Amygdala (tissue), 56 donors: ENCODE results near the gene TRH.

Experiments
- DNase-seq, 56 donors: peaks; one replicate each; lab custom pipeline; 2025; lab: John Stamatoyannopoulos, UW

The TRH gene, protein sequence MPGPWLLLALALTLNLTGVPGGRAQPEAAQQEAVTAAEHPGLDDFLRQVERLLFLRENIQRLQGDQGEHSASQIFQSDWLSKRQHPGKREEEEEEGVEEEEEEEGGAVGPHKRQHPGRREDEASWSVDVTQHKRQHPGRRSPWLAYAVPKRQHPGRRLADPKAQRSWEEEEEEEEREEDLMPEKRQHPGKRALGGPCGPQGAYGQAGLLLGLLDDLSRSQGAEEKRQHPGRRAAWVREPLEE

DNA sequence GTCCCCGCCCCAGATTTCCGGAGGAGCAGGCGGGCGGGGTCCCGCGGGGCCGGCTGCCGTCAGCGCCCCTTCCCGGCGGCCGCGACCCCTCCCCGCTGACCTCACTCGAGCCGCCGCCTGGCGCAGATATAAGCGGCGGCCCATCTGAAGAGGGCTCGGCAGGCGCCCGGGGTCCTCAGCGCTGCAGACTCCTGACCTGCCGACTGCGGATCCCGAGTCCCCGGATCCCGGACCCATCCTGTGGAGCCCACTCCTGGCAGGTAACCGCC, at the start of gene TRH:
TSS of gene TRH (plus strand) at position 157 of the 269 bp plus-strand sequence. CDS start 1,097 bp downstream, outside the sequence.
- DNase-seq = no peak

DNA sequence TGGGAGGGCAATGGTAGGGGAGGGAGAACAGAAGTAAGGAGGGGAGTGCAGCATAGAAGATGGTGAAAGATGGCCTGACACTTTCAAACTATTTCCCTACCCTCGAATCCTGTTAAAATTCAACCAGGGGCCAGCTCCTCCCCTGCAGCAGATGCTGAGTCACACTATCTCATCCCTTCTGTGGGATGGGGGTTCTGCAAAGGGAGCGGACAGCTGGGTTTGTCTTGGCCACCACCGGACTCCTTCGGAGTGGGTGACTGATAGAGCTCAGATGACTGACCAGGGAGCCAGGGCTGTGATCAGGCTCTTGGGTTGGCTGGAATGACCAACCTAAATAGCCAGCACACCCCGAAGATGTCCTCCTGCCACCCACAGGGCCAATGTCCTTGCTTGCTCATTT, 47.4 kb upstream of the TRH start:
- no peak for DNase-seq

DNA sequence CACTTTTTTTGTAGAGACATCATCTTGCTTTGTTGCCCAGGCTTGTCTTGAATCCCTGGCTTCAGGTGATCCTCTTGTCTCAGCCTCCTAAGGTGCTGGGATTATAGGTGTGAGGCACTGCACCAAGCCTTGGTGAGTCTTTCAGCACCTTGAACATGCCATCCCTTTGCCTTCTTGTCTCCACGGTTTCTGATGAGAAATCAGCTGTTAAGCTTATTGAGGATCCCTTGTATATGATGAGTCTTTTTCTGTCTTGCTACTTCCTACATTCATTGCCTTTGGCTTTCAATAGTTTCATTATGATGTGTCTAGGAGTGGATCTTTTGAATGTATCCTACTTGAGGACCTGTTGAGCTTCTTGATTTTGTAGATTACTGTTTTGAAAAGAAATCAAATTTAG, 45.1 kb upstream of the TRH start:
- DNase-seq = no peak

DNA sequence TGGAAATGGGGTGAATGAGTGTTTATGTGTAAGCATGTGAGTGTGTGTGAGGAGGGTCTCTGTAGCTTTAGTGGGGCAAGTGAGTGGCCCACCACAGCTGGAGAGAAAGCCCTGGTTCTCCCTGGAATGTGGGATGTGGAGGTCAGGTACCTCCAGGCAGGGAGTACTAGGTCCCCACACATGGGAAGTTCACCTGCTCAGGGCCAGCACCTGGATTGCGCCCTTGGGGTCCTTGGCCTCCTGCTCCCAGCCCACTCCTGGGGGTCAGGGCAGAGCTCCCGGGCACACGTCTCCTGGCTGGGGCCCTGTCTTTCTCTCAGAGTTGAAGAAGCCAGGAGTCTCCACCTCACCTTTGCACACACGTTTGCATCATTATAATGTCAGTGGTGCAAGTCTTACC, 41.0 kb upstream of the TRH start:
- no peak for DNase-seq

DNA sequence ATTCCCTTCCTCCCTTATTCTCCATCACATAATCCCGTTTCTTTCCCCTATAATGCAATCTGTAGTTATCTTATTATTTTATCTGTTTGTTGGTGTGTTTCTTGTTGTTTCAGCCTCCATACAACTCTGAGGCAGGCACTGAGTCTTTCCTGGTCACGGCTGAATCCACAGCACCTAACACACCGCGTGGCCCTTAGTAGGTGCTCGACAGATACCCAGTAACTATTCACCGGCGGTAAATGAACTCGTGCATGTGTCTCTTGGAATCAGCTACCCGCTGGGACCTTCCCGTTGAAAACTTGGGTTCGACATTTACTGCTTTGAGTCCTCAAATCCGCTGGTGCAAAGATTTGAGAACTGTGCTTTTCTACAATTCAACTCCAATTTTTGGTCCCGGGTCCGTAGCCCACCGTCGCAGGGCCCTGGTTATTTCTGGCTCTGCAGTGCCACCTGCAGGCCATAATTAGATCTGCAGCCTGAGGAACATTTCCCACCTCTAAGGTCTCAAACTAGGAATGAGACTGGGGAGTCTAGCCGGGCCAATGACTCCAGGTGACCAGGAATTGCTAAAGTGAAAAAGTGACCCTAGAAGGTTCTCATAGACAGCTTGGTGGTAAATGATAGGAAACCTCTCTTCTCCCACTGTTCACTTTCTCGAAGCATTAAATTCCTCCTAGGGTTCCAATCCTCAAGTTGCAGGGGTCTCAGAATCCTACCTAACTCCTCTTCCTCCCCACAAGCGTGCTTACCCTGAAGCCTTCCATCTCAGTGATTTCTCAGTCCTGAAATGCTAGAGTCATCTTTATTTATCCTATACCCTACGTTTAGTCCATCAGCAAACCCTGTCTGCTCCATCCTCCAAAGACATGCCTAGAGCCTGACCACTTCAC, 40.0 kb upstream of the TRH start:
- DNase-seq = peak in 23 of 56 donors; percentile 2 to 67 (median 9)

DNA sequence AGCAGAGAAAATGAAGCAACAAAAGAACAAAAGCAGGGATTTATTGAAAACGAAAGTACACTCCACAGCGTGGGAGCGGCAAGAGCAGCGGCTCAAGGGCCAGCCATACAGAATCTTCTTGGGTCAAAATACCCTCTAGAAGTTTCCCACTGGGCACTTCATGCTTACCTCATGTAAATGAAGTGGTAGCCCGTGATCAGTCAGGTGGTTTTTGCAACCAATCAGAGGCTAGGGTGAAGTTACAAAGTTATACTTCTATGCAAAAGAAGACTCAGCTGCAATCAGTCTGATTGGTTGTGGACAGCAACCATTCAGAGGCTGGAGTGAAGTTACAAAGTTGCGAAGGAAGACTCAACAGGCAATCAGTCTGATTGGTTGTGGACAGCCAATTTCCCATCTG, 37.8 kb upstream of the TRH start:
- DNase-seq = peak in 40 of 56 donors; percentile 2 to 79 (median 24)

DNA sequence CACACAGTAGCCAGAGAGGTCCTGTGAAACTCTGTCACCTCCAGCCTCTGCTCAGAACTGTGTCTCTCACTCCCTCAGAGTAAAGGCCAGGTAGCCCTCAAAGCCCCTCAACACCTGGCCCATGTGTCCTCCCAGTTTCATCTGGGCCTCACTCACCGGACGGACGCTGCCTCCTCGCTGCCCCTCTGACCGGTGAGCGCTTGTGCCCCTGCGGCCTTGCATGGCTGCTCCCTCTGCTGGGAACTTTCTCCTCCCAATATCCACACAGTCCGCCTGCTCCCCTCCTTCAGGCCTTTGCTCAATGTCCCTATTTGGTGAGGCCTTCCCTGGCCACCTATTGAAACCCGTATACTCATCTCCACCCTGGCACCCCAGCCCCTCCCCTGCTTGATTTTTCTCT, 36.8 kb upstream of the TRH start:
- no peak for DNase-seq

DNA sequence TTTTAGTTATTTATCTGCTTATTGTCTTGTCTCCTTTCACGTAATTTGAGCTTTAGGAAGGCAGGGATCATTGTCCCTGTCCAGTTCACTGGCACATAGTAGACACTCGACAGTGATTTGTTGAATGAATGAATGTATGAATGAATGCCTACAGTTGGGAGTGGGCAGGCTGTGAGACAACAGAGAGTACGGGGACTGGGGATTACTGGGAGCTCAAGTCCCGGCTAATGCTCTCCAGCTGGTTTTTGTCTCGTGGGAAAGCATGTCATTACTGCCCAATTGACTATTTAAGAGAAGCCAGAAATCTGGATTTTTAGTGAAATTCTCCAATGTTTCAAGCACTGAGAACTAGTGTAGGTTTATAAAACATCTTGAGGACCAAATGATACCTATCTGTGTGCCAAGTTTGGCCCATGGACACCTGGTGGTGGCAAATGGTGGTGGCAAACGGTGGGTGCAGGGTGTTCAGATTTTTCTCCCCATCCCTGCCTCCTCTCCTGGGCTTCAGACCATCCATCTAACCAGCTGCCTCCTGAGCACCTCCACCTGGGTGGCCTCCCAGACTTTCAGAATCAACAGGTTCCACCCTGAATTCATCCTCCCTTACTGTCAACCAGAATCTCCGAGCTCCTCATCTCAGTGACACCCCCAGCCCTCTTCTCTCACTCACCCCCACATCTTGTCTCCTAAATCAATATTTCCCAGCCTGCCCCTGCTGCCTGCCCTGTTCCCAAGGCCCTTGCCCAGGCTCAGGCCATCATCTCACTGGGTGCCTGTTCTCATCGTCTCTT, 36.2 kb upstream of the TRH start:
- DNase-seq = no peak

DNA sequence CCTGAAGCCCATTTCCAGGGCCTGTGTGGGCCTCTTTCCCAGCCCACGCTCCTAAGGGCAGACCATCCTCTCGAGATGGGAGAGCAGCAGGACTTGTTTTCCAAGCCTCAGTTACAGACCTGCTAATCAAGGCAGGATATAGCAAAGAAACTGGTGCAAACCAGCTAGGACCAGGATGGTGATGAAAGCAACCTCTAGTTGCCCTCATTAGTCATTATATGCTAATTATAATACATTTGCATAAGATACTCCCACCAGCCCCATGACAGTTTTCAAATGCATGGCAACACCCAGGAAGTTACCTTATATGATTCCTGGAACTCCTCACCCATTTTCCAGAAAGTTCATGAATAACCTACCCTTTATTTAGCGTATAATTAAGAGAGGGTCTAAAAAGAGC, 34.4 kb upstream of the TRH start:
- no peak for DNase-seq

DNA sequence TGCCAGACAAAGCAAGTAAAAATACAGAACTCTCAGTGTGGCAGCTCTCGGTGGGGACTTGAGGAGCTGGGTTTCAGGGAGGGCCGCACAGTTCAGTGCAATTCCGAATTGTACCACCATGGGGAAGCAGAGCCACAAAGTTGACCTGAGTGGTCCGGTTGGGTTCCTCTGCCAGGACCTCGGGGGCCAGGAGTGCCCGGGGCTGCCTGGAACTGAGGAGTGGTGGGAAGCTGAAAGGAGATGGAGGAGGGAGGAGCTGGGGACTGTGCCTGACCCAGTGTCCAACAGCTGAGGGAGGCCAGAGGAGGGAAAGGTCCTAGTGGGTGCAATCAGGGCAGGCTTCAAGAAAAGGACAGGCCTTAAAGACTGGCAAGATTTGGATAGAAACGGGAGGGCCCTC, 32.2 kb upstream of the TRH start:
- DNase-seq = peak in 53 of 56 donors; percentile 5 to 82 (median 40)

DNA sequence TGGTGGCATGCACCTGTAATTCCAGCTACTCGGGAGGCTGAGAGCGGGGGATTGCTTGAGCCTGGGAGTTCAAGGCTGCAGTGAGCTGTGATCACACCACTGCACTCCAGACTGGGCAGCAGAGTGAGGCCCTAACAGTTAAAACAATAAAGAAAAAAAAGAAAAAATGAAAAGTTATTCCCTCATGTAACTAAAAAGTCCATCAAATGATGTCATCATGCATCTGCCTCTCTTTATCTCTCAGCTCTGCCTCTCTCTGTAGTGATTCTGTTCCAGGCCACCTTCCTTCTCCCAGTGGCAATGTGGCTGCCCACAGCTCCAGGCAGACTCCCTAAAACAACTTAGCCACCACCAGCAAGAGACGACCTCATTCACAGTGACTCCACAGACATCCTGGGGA, 31.5 kb upstream of the TRH start:
- DNase-seq = no peak

DNA sequence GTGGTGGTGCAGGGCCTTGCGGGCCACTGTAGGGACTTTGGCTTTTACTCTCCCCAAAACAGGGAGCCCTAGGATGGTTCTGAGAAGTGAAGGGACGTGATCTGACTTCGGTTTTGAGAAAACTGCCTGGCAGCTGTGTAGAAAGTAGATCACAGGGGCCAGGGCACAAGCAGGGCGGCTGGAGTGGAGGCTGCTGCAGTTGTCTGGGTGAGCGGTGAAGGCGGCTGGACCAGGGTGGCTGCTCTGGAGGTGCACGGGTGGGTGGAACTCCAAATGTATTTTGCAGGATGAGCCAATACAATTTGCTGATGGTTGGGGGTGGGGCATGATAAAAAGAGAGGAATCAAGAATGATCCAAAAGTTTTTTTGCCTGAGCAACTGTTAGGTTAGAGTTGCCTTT, 29.8 kb upstream of the TRH start:
- DNase-seq = no peak

DNA sequence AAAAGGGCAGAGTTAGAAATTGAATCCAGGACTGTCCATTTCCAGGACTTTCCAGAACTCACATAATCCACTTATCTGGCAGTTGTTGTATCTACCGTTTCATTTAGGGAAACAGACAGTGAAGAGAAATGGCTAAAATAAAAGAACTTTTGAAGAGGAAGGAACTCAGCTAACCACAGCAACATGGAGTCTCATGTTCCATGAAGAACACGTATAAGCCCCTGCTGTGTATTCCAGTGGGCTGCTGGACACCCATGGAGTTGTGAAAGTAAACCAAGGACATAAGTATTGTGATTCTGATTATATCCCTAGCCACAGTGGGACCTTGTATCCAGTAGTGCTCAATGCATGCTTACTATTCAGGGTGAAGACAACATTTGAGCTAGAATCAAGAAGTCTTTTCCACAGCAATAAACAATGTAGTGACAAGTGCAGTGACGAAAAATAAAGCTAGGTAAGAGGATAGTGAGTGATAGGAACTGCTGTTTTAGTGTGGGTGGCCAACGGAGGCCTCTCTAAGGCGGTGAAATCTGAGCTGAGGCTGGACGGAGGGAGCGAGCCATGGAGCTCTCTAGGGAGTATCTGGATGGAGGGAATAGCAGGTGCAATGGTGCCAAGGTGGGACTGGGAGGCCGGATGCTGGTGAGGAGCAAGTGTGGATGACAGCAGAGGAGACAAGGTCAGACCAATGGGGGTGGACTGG, 26.8 kb upstream of the TRH start:
- no peak for DNase-seq

DNA sequence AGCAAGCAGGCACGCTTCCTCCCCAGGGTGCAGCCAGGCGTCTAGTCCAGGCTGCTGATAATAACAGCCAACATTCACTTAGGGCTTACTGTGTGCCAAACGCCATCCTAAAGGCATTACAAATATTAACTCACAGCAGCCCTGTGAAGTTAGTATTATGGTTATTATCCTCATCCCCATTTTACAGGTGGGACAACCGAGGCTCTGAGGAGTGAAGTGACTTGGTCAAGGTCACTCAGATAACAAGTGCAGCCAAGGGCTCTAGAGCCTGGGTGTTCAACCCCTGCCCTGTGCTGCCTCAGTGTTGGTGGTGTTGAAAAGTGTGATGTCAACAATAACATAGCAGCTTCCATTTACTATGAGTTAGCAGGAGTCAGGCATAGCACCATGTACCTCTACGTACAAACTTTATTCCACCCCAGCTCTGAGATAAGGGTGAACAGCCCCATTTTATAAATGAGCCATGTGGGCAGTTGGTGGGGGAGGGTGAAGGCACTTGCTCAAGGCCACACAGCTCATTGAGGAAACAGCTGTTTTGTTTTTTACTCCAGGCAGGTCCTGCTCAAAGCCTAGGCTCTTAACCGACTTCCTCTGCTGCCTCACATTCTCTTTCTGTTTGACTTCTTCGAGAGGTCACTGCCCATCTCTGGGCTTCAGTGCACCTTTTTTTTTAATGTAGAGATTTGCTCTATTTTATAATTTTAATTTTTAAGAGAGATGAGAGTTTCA, 24.0 kb upstream of the TRH start:
- peak in 2 of 56 donors; percentile 11 to 12 for DNase-seq

DNA sequence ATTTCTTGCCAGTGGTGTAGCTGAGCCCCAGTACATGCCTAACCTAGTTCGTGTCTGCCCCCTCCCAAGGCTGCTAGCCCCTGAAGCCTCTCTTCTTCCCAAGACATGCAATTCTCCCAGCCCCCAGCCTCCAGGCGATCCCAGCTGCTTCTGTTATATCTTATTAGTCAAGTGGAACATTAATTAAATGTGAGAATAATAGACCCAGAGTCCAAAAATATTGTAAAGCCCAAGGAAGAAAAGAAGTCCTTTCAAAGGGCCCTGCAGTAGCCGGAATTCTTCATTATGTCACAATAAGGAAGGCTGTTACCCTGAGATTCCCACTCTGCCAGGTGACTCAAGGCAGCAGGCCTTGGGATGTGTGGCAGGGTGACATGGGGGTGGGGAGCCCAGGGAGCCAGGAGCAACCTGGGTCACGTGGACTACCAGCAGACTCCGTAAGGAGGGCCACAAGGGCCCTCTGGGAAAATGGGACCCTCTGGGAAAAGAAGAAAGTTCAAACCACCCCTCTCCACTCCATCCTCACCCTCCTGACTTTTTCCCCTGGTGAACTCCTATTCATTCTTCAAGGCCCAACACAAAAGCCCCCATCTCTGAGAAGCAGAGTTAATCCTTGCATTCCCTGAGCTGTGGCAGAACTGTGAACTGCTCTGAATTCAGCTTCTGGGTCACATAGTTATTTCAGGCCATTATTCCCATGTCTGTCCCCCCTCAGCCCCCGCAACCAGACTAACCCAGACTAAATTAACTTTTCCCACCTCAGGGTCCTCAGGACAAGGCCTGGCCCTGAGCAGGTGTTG, 21.8 kb upstream of the TRH start:
- no peak for DNase-seq

DNA sequence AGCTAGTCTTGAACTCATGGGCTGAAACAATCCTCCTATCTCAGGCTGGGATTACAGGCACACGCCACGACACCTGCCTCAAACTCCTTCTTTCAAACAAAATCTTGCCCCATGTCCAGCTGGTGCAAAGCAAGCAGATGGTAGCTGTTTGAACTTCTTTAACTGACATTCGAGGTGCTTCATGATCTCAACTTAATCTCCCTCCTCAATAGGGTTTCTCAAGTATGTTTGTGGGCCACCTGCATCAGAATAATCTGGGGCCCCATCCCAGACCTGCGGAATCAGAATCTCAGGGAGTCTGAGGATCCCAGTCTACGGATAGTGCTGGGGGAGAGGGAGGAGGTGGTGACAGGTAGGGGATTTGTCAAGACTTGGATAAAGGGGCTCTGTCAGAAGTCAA, 20.9 kb upstream of the TRH start:
- DNase-seq = no peak

DNA sequence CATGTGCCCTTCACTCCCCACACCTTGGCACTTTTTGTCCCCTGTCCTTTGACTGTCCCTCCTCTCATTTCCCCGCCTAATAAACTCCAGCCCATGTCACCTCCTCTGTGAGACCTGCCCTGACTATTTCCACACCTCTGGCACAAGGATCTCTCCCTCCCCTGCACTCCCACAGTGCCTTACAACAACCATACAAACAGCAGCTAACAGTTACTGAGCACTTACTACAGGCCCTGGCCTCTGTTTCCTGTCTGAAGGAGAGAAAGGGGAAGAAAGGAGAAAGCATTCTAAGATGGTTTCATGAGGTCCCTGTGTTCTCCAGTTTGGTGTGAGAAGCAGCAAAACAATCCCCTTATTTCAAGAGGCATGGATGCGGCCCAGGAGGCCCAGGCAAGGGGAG, 20.0 kb upstream of the TRH start:
- no peak for DNase-seq

DNA sequence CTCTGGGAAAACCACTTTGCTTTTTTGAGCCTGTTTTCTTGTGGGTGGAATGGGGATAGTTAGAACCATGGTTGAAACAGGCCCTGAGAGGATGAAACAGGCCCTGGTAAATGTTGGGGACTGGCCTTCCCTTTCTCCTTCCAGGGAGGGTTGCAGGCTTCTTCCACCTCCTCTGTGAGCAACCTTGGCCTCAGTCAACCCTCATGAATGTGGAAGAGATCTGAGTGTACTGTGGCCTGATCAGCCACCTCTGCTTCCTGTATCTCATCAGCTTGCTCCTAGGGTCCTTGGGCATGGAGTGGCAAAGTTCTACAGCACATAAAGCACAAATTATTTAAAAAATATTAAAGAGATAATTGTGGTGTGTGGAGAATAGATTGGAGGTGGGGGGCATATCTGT, 17.6 kb upstream of the TRH start:
- no peak for DNase-seq

DNA sequence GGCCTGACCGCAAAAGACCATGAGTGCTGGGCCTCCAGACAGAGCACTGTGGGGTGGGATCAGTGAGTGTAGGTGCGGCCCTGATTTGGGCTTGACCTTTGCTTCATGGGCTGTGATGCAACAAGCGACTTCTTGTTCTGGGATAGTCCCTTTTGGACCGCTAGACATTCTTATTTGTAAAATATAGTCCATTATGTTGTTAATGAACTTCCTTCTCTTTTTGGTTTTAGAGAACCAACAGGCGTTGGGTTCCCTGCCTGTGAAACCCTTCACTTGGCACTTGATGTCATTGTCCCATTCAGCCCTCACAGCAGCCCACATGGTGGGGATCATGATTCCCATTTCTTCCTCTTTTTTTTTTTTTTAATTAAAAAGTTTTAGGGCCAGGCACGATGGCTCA, 15.8 kb upstream of the TRH start:
- DNase-seq = no peak
